Activated CD4-positive, CD25-positive, alpha-beta regulatory T cell (primary cell): ENCODE measurements around the gene SPATA6L.

ENCODE experiments used
- DNase-seq, 4 experiments: peaks; one replicate each; lab custom pipeline; 2025; lab: John Stamatoyannopoulos, UW

SPATA6L gene

DNA sequence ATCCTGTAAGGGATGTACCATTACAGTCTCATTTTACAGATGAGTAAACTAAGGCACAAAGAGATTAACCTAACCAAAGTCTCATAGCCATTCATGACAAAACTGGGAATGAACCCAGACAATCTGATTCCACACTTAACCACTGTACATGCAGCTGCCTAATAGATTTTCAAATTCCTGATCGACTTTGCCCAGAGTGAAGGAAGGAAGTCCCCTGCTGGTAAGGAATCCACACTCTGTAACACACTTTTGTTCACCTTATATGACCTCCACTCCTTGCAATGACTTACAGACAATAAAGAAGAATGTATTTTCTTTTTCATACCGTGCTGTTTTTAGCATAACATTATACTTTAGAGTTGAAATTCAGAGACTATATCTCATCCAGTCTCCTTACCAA is 35.4 kb downstream of the SPATA6L start:
- DNase-seq = no peak

DNA sequence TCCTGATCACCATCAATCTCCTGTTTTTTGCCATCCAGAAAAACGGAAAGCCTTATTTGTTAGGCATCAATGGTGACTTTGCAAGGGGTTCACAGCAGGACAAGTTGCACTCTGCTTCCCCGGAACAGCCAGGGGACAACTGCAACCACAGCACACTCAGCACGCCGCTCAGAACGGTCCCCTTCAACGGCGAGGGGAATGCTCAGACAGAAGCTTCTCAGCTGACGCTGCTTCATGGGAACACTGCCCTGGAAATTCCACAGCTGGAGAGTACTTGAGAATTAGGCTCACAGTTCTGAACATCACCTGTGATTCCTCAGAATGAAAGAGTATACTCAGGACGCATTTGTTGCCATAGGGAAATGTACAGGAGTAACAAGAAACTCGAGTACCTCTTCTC is 44.3 kb downstream of the SPATA6L start:
- no peak for DNase-seq

- no peak for DNase-seq
Measured at GRCh38 chr9:4620881-4621555, 45.3 kb downstream of the SPATA6L start.

DNA sequence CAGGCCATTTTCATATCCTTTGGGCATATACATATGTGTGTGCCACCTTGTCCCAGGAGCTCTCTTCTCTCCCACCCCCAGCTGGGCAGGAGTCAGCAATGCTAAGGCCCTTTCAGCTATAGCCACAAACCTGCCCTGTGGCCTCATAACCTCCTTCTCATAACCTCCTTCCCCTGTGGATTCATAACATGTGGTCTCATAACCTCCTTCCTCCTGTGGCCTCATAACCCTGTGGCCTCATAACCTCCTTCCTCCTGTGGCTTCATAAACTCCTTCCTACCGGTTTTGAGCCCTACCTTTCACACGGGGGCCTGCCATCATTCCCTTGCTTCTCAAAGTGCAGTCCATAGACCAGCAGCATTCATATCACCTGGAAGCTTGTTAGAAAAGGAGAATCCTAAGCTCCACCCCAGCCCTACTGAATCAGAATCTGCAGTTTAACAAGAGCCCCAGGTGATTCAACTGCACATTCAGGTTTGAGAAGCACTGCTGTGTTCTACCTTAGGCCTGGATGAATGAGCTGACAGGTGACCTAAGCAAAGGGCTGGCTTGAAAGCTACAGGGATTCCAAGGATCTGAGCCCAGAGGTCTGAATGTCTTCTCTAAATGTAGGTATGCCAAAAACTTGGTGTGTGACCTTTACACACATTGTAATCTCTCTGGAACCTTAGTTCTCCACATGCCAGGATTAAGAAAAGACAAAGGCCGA is 46.1 kb downstream of the SPATA6L start:
- no peak for DNase-seq

- no peak for DNase-seq
Measured at GRCh38 chr9:4618700-4619099, 47.6 kb downstream of the SPATA6L start.

DNA sequence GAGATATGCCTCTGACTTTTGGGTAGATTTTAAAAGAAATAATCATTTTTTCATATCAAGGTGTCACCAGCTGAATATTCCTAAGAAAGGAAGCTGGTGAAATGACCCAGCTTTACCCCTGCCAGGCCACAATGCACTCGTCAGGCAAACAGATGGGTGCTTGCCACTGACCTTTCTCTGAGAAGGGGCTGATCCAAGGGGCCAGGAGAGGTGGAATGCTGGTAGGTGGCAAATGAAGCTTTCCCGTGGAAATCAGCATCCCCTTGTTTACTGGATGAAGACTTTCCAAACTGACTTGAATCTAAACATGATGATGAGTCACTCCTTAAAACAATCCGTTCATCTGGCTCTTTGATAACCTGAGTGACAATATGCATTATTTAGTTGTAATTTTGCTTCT is 48.5 kb downstream of the SPATA6L start:
- DNase-seq = no peak

DNA sequence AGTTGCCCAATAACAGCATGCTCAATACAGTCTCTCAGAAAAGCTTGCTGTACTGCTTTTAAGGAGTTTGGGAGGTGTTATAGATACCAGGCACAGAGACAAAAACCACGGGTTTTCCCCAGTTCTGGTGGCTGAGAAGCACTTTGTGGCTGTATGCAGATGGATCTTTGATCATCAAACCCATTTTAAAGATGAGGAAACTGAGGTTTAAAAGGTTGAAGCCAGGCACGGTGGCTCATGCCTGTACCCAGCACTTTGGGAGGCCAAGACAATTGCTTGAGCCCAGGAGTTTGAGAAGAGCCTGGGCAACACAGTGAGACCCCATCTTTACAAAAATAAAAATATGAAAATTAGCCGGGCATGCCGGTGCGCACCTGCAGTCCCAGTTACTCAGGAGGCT is 50.5 kb downstream of the SPATA6L start:
- no peak for DNase-seq

GRCh38 chr9:4615251-4615650 is 51.0 kb downstream of the SPATA6L start:
- no peak for DNase-seq

DNA sequence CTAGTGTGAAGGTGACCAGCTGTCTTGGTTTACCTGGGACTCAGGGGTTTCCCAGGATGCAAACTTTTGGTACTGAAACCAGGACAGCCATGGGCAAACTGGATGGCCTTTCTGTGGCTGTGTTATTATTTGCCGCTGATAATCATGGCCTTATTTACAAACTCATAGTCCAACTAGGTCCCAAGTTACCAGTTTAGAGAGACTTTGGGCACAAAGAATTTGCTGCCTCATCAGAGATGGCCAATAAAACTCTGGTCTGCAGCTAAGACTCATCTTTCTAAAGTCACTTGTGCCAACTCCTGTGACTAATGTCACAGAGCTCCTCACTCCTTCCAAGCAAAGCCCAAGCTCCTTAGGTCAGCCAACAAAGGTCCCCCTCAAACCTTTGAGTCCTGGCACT is 51.7 kb downstream of the SPATA6L start:
- DNase-seq = no peak

DNA sequence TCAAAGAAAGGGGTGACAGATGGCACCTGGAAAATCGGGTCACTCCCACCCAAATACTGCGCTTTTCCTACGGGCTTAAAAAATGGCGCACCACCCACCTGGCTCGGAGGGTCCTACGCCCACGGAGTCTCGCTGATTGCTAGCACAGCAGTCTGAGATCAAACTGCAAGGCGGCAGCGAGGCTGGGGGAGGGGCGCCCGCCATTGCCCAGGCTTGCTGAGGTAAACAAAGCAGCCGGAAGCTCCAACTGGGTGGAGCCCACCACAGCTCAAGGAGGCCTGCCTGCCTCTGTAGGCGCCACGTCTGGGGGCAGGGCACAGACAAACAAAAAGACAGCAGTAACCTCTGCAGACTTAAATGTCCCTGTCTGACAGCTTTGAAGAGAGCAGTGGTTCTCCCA is 60.2 kb downstream of the SPATA6L start:
- DNase-seq = peak in 2 of 4 experiments; percentile 1 to 6

- peak; percentile 9 to 38 (median 30) for DNase-seq
Measured at GRCh38 chr9:4604678-4605095, 61.6 kb downstream of the SPATA6L start.

- no peak for DNase-seq
Measured at GRCh38 chr9:4603830-4604229, 62.5 kb downstream of the SPATA6L start.

DNA sequence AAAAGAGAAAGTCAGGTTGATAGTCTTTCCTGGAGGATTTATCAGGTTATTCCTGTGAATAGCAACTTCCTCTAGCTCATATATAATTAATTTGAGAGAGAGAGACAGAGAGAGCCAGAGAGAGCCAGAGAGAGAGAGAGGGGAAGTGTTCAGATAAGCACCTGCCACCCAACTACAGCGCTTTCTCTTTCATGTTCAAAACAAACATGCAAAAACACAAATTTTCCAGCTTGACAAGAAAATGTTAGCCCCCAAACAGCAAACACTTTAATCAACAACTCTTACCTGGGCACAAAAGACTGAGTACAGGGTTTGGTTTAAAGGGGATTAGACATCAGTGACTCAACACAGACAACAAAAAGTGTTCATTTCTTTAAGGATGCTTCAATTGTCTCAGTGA is 65.9 kb downstream of the SPATA6L start:
- no peak for DNase-seq

DNA sequence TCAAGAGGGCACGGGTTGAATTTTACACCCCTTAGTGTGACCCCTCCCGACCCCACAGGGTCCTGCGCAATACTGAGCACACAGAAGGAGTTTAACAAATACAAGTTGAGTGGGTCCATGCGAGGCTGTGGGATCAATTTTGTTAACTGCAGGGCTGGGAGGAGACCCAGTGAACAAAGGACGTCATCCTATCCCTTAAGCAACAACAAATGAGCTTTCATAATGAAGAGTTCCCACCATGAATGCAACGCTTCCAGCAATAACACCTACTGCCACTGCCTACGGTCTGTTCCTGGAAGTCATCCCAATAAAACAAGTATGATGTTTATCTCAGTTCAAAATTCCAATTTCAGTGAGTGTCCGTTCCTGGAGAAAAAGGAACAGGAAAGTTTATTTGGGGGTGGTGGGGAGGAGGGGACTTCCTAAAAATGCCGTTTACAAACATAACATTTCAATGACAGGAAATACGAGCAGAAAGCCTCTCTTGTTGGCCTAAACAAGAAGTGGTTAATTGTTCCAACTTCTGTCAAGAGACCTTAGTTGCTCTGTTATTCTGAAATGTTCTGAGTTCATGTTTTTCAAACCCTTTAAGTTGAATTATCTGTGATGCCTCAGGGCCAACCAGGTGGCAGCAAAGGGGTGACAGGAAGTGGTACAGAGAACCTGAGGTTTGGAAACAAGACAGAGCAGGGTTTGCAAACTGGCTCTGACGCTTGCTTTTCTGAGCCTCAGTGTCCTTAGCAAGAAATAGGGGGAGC is 69.9 kb downstream of the SPATA6L start:
- DNase-seq = peak in 2 of 4 experiments; percentile 15

DNA sequence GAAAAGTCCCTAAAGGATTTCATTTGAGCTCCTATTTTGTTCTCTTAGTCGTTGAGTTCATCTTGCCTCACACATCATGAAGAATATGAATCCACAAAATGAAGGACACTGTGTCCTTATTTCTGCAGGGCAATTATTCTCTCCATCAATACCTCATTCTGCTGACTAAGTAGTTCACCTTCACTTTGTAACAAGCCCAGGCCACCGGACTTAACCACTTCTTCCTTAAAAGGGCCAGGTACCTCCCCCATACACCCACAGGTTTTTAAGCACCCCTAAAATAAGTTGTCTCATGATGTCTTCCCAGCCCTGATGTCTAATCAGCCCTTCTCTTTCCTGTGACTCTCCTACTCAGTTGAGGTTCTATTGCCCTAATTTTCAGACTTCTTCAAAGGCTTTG is 71.3 kb downstream of the SPATA6L start:
- DNase-seq = no peak

- DNase-seq = no peak
Measured at GRCh38 chr9:4594545-4594944, 71.7 kb downstream of the SPATA6L start.

GRCh38 chr9:4592886-4593285 is 73.4 kb downstream of the SPATA6L start:
- no peak for DNase-seq

- no peak for DNase-seq
Measured at GRCh38 chr9:4592295-4592694, 74.0 kb downstream of the SPATA6L start.

DNA sequence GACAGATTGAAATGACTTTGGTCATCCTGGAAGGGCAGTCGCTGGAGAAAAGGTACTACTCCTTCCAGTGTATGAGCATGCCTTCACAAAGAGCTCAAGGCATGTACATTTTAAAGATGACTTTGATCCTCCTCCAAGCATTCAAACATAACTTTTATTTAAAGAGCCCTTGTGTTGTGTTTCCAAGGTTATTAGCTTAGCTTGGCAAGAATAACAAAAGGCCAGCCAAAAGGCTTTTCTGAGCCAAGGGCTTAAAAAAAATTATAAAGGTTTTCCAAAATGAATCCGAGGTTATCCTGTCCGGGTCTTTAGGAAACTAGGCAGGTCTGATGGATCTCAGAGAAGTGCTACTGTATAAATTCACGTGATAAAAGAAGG is 75.2 kb downstream of the SPATA6L start:
- no peak for DNase-seq

- no peak for DNase-seq
Measured at GRCh38 chr9:4590430-4591122, 75.7 kb downstream of the SPATA6L start.

- no peak for DNase-seq
Measured at GRCh38 chr9:4588721-4589120, 77.6 kb downstream of the SPATA6L start.

DNA sequence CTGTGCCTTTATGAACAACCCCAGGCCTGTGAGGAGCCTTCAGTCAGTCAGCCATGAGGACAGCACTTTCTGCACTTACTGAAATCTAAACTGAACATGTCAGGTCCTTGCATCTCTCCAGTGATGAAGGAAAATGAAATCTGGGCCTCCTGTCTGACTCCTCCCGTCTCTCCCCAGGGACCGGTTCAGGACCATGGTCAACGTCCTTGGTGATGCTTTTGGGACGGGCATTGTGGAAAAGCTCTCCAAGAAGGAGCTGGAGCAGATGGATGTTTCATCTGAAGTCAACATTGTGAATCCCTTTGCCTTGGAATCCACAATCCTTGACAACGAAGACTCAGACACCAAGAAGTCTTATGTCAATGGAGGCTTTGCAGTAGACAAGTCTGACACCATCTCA is 81.1 kb downstream of the SPATA6L start:
- no peak for DNase-seq

DNA sequence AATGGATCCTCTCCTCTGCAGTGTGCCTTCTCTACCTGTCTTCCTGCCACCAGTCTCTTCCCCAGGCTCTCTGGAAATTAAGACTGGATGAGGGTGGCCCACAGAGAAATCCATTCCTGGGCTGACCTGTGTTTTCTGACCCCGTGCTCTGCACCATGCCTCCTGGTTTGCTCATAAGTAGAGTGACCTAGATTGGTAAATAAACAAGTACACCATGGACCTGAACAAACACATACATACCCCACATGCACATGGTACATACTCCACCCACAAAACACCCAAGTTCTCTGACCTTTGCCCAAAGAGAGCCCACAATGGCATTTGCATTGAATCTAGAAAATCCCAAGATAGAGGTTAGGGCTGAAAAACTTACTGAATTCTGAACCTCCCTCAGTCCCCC is 81.6 kb downstream of the SPATA6L start:
- no peak for DNase-seq
